Activated CD4-positive, alpha-beta T cell treated with anti-CD3 and anti-CD28 coated beads for 36 hours (primary cell): Measurements from ENCODE around the gene RNF130. TPM values are rescaled to one million over a fixed set of nuclear protein-coding genes. Genes with fewer than 3 reads are reported as not detected.
A peak's percentile ranks its signal among the peaks of the same experiment; 100 is the strongest.
"Not testable (repeated sequence)": the region's sequence is repeated elsewhere in the genome, so short reads cannot be mapped to it uniquely, and the experiment has no call there.

Experiments used
- ATAC-seq: fragments of 200-7000 bp; cut with Tn5 transposase; one replicate; pipeline ENCODE4 v1.10.0; 2021; ENCODE audit warnings: mild to moderate bottlenecking, moderate library complexity
- CTCF ChIA-PET: fragments of 350-600 bp; sonication (Branson Sonifier 250); formaldehyde crosslinking; loops from one replicate; lab custom pipeline; 2021; ENCODE audit warnings: antibody characterized with exemption; lab: Charles Lee
- POLR2A ChIA-PET: fragments of 350-600 bp; sonication (Branson Sonifier 250); formaldehyde crosslinking; loops from one replicate; lab custom pipeline; 2021; ENCODE audit warnings: antibody characterized with exemption, inconsistent platforms; lab: Charles Lee
- DNase-seq: peaks from one replicate; pipeline ENCODE4 v3.0.0-alpha.2; 2020
- H3K27ac Mint-ChIP-seq: one replicate; pipeline ENCODE4 v1.8.0; 2021; ENCODE audit warnings: mixed read lengths
- H3K27me3 Mint-ChIP-seq: one replicate; pipeline ENCODE4 v1.8.0; 2021; ENCODE audit warnings: mixed read lengths
- H3K36me3 Mint-ChIP-seq: one replicate; pipeline ENCODE4 v1.8.0; 2021; ENCODE audit warnings: low read depth, mixed read lengths
- H3K4me1 Mint-ChIP-seq: one replicate; pipeline ENCODE4 v1.8.0; 2021; ENCODE audit warnings: mixed read lengths
- H3K4me3 Mint-ChIP-seq: one replicate; pipeline ENCODE4 v1.8.0; 2021; ENCODE audit warnings: mild to moderate bottlenecking, moderate library complexity, mixed read lengths
- H3K9me3 Mint-ChIP-seq: one replicate; pipeline ENCODE4 v1.8.0; 2021; ENCODE audit warnings: low read depth, mixed read lengths
- intact Hi-C, 2 experiments: fragments of 100-400 bp; cut with DNase I in 1 of 2; cut with micrococcal nuclease in 1 of 2; formaldehyde crosslinking; loops; one replicate each; pipeline versions ENCODE4 v1.14.2 to v1.15.1; 2022 to 2024; cut with DNase I, micrococcal nuclease
- total RNA-seq, 2 experiments: library from RNA; stranded (reverse); gene quantifications; one replicate each; pipeline ENCODE4 v1.2.3, GENCODE V29; 2021

The RNF130 gene
- total RNA-seq, 2 experiments from 2014 or later = 10.3 to 13.3 TPM

DNA sequence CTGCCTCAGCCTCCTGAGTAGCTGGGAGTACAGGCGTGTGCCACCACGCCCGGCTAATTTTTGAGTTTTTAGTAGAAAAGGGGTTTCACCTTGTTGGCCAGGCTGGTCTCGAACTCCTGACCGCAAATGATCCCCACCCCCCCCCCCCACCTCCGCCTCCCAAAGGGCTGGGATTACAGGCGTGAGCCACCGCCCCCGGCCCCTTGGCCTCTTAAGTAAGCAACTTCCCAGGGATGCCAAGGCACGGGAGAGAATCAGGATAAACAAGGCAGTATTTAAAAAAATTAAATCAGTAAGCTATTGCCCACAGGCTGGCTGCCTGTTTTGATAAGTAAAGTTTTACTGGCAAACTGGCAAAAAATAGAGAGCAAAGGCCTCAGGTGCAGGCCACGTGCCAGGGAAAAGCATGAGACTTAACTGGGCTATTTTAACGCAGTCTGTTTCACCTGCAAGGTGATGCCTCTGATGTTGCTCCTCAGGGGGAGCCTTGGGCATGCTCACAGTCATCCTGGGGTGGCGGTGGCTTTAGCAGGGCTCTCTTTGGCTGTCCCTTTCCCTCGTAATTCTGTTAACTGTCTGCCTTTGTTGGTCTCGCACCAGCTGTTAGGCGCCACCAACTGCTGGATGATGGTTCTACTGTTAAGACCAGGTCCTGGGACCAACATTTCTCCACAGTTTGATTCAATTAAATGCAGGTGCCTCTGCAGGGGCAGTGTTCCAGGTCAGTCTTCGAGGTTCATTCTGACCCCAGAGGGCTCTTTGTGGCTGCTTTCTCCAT is 19.4 kb upstream of the RNF130 start:
- Mint-ChIP-seq H3K9me3 (no peaks in the 10 kb centered on the region), H3K36me3 (no peaks in the 10 kb centered on the region), H3K27ac (peak overlapping the region; percentile 29), H3K4me3 (peak overlapping the region; percentile 74), H3K27me3 (no peaks in the 10 kb centered on the region), H3K4me1 (peaks cover 19% of the 10 kb centered on the region)
- intact Hi-C loops = loop anchor here (1.0 to 5.0 kb wide), 6 partner anchors 20 to 328 kb away; partner anchors contain the start of genes MRNIP (in 1 of the 2) and RNF130 (in 1 of the 2)
- DNase-seq (peak; percentile 52), ATAC-seq (peak; percentile 52)
- POLR2A ChIA-PET = no interaction called here
- CTCF ChIA-PET = interaction anchor here (0.7 to 1.7 kb wide), 10 partner anchors 9 to 327 kb away, joined by 3 to 5 read pairs (median 3); no protein-coding TSS in a partner anchor

DNA sequence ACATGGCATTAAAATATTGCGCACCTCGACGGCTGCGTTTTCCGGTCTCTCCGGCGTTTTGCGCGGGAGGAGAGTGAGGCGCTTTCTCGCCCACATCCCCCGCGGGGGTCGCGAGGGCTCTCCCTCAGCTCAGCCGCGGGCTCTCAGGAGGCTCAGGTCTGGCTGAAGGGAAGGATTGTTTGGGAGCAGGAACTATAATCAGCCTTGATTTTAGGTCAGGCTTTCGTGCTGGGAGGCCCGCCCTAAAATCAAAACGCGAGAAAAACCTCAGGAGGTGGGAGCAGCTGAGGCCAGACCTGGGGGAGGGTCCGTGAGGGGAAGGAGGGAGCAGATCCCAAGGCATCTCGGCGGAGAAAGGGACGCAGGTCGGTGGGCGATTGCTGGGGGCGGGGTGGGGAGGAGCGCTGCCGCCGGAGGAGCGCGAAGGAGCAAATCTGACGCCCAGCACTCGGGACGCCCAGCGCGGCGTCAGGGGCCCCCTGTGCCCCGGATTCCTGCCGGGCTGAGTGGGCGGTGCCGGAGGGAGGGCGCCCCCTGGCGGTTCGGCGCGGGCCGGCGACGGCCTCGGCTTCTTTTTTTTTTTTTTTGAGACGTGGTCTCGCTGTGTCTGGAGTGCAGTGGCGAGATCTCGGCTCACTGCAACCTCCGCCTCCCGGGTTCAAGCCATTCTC is 18.7 kb upstream of the RNF130 start:
- Mint-ChIP-seq H3K4me1 (peaks cover 24% of the 10 kb centered on the region), H3K27ac (peak overlapping the region; percentile 67), H3K27me3 (no peaks in the 10 kb centered on the region), H3K36me3 (no peaks in the 10 kb centered on the region), H3K4me3 (peak overlapping the region; percentile 74), H3K9me3 (no peaks in the 10 kb centered on the region)
- intact Hi-C loops = loop anchor here (1.0 to 5.0 kb wide), 6 partner anchors 19 to 327 kb away; partner anchors contain the start of genes MRNIP (in 1 of the 2) and RNF130 (in 1 of the 2)
- ChIA-PET POLR2A (no interaction called here), CTCF (interaction anchor here (0.6 to 1.7 kb wide), 7 partner anchors 9 to 296 kb away, joined by 3 to 5 read pairs (median 3); no protein-coding TSS in a partner anchor)
- ATAC-seq = peak; percentile 85
- DNase-seq = peak; percentile 89

DNA sequence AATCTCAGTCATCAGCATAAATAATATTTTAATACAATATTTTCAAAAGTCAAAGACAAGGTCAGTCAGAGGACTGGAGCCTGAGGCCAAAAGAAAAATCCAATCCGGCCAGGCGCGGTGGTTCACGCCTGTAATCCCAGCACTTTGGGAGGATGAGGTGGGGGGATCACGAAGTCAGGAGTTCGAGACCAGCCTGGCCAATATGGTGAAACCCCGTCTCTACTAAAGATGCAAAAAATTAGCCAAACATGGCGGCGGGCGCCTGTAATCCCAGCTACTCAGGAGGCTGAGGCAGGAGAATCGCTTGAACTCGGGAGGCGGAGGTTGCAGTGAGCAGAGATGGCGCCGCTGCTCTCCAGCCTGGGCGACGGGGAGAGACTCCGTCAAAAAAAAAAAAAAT is 18.1 kb upstream of the RNF130 start:
- peak overlapping the region; percentile 74 for H3K4me3 Mint-ChIP-seq
- ATAC-seq, H3K36me3 Mint-ChIP-seq, POLR2A ChIA-PET, DNase-seq, H3K27me3 Mint-ChIP-seq, H3K9me3 Mint-ChIP-seq, H3K27ac Mint-ChIP-seq: not testable (repeated sequence)
- H3K4me1 Mint-ChIP-seq = peaks cover 24% of the 10 kb centered on the region
- CTCF ChIA-PET = interaction anchor here (0.6 to 1.6 kb wide), 4 partner anchors 8 to 100 kb away, joined by 3 to 5 read pairs (median 3); no protein-coding TSS in a partner anchor
- intact Hi-C loops = loop anchor here (1.0 to 5.0 kb wide), 6 partner anchors 18 to 326 kb away; partner anchors contain the start of genes MRNIP (in 1 of the 2) and RNF130 (in 1 of the 2)

DNA sequence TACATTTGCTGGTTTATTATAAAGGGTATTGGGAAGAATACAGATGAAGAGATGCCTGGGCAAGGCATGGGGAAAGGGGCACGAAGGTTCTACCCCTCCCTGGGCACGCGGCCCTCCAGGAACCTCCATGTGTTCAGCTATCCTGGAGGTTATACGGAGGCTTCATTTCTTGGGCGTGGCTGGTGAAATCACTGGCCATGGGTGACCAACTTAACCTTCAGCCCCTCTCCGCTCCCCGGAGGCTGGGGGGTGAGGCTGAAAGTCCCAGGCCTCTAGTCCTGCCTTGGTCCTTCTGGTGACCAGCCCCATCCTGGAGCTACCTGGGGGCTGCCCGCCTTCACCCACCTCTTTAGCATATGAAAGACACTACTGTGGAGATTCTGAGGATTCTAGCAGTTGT is 17.0 kb upstream of the RNF130 start:
- POLR2A ChIA-PET = no interaction called here
- H3K36me3 Mint-ChIP-seq = no peaks in the 10 kb centered on the region
- intact Hi-C loops = no loop called here

DNA sequence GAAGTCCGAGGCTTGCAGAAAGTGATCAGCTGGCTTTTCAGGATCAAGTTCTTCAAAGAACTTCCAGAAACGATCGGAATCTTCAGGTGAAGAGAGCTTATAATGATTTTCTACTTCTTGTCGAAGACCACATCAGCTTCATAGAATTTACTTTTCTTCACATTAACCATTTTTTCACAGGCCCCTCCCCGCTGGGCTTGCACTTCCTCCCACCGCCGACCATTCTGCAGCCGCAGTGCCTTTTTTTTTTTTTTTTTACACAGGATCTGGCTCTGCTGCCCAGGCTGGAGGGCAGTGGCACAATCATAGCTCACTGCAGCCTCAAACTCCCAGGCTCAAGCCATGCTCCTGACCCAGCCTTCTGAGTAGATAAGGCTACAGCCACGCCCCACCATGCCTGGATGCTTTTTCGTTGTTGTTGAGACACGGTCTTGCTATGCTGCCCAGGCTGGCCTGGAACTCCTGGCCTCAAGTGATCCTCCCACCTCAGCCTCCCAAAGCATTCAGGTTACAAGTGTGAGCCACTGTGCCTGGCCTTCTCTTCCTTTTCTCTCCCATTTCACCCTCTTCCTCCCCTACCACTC is 15.3 kb upstream of the RNF130 start:
- Mint-ChIP-seq H3K4me3 (no peak overlapping the region), H3K4me1 (peaks cover 24% of the 10 kb centered on the region), H3K9me3 (no peaks in the 10 kb centered on the region), H3K36me3 (no peaks in the 10 kb centered on the region), H3K27me3 (peaks cover 4% of the 10 kb centered on the region), H3K27ac (no peak overlapping the region)
- DNase-seq (no peak), ATAC-seq (no peak)
- POLR2A ChIA-PET = interaction anchor here (0.6 kb wide), 1 partner anchor 149 kb away, joined by 3 read pairs; no protein-coding TSS in a partner anchor
- intact Hi-C loops = no loop called here
- CTCF ChIA-PET = interaction anchor here (0.7 kb wide), 1 partner anchor 10 kb away, joined by 3 read pairs; no protein-coding TSS in a partner anchor

More for the DNA sequence above, 17.0 kb upstream of the RNF130 start:
- no peak for ATAC-seq
- CTCF ChIA-PET = interaction anchor here (1.4 kb wide), 1 partner anchor 8 kb away, joined by 4 read pairs; no protein-coding TSS in a partner anchor
- DNase-seq = no peak
- no peaks in the 10 kb centered on the region for H3K27me3 Mint-ChIP-seq
- no peak overlapping the region for H3K4me3 Mint-ChIP-seq
- H3K4me1 Mint-ChIP-seq = peaks cover 24% of the 10 kb centered on the region
- H3K9me3 Mint-ChIP-seq = no peaks in the 10 kb centered on the region
- H3K27ac Mint-ChIP-seq = no peak overlapping the region

DNA sequence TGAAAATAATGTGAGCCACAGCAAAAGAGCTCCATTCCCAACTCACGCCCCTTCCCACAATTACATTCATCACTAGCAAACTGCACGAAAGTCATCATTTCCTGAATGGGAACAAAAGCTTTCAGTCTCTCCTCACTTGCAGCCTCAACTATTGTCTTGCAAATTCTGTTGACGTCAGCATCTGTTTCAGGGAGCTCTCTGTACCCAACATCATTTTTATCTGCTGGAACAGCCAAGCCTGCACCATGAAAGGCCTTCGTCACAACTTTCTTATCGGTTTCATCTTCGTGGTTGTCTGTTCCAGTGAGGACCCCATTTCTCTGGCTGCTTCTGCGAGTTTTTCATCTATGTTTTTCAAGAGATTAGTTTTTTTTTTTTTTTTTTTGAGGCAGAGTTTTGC is 14.3 kb upstream of the RNF130 start:
- CTCF ChIA-PET = no interaction called here
- H3K27ac Mint-ChIP-seq = peak overlapping the region; percentile 25
- peak; percentile 47 for ATAC-seq
- H3K36me3 Mint-ChIP-seq = no peaks in the 10 kb centered on the region
- intact Hi-C loops = no loop called here
- H3K9me3 Mint-ChIP-seq = no peaks in the 10 kb centered on the region
- POLR2A ChIA-PET = interaction anchor here (0.6 to 0.7 kb wide), 3 partner anchors 31 to 1880 kb away, joined by 3 to 6 read pairs (median 3); no protein-coding TSS in a partner anchor
- peak; percentile 25 for DNase-seq
- H3K4me1 Mint-ChIP-seq = peaks cover 22% of the 10 kb centered on the region
- peaks cover 13% of the 10 kb centered on the region for H3K27me3 Mint-ChIP-seq
- no peak overlapping the region for H3K4me3 Mint-ChIP-seq

DNA sequence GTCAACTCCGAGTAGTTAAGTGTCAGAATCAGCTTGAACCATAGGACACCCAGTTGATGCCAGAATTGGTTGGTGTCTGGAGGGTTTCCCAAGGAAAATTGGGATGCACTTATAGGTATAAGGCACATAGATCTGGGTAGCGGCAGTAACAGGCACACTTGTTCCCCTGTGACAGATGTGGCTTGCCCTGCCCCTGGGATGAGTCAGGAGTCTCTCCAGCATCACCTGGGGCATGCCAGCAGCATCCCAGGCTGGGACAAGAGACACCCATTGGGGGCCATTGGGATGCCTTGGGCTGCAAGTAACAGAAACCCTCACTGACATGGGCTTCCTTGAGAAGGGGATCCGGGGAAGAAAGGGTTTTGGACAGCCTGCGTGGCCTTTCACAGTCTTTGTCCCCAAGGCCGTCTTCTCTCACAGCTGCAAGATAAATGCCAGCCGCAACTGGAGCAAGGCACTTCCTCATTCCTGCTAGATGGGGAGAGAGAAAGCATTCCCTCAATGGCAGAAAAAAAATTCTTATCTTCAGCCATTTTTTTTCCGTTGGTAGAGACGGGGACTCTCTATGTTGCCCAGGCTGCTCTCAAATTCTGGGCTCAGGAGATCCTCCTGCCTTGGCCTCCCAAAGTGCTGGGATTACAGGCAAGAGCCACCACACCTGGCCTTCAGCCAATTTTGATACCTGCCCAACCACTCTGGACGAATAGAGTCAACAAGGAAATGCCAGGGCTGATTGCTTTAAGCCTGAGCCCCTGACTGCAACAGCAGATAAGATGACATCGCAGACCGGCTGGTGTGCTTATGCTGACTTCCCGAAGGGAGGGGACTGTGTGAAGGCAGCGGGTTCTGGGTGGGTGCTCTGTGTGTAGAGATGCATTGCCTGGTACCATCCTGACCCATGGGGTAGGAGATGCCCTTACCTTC is 13.3 kb upstream of the RNF130 start:
- Mint-ChIP-seq H3K4me1 (peaks cover 23% of the 10 kb centered on the region), H3K4me3 (no peak overlapping the region), H3K27ac (no peak overlapping the region), H3K9me3 (no peaks in the 10 kb centered on the region), H3K36me3 (no peaks in the 10 kb centered on the region), H3K27me3 (peaks cover 20% of the 10 kb centered on the region)
- ChIA-PET CTCF (no interaction called here), POLR2A (no interaction called here)
- intact Hi-C loops = no loop called here
- DNase-seq (no peak), ATAC-seq (no peak)

DNA sequence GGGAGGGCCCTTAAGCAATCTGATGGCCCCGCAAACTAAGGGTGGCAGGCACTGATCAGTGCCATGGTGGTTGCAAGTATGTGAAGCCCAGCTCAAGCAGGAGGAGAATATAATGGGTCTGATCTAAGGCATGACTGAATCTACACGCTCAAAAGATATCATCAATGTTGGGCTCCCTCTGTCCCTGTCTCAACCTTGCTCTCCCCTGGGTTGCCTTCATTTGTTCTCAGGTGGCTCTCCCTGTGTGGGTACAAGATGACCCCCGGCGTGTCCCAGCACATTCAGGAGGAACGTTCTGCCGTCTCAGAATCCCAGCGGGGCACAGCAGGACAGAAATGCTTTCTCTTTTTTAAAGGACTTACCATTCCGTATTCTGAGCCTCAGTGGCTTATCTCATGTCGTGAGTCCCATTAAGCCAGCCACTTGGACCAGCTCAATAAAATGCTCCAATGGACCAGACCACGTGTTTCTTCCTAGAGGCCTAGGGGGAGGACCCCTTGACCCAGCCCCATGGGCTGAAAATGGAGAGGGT is 12.0 kb upstream of the RNF130 start:
- H3K4me1 Mint-ChIP-seq = peaks cover 23% of the 10 kb centered on the region
- H3K27me3 Mint-ChIP-seq = peaks cover 21% of the 10 kb centered on the region
- H3K36me3 Mint-ChIP-seq = no peaks in the 10 kb centered on the region
- no peak overlapping the region for H3K4me3 Mint-ChIP-seq
- H3K27ac Mint-ChIP-seq = no peak overlapping the region
- H3K9me3 Mint-ChIP-seq = no peaks in the 10 kb centered on the region
- intact Hi-C loops = no loop called here
- DNase-seq = no peak
- no peak for ATAC-seq
- POLR2A ChIA-PET = no interaction called here
- CTCF ChIA-PET = no interaction called here

DNA sequence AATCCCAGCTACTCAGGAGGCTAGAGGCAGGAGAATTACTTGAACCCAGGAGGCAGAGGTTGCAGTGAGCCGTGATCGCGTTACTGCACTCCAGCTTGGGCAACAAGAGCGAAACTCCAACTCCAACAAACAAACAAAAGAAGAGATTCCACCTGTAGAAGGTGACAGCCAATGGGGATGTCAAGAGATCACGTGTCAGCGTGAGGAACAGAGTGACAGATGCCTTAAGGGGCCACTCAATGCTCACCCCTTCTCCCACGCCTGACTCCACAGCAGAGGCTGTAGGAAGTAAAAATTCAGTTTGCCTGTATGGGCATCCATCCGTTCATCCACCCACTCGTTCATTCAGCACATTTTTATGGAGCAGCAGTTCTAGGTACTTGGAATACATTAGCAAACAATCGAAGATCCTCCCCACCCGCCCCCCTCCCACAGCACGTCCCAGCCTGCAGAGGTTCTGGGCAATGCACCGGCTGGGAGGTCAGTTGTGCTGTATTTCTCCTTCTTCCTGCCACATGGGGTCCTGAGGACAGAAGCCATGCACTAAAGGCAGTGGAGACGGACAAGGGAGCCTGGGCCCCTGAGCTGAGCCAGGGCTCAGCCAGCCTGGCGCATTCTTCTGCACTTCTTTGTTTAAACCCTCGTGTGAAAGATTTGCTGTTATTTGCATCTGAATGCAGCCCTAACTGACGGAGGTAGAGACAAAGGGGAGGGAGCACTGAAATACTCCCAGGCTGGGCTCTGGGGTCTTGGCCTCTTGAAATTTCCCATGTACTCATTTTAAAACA is 11.3 kb upstream of the RNF130 start:
- Mint-ChIP-seq H3K4me3 (no peak overlapping the region), H3K27ac (no peak overlapping the region), H3K36me3 (no peaks in the 10 kb centered on the region), H3K9me3 (no peaks in the 10 kb centered on the region), H3K4me1 (peaks cover 23% of the 10 kb centered on the region), H3K27me3 (peaks cover 23% of the 10 kb centered on the region)
- intact Hi-C loops = no loop called here
- ATAC-seq = no peak
- CTCF ChIA-PET = no interaction called here
- DNase-seq = no peak
- POLR2A ChIA-PET = no interaction called here

DNA sequence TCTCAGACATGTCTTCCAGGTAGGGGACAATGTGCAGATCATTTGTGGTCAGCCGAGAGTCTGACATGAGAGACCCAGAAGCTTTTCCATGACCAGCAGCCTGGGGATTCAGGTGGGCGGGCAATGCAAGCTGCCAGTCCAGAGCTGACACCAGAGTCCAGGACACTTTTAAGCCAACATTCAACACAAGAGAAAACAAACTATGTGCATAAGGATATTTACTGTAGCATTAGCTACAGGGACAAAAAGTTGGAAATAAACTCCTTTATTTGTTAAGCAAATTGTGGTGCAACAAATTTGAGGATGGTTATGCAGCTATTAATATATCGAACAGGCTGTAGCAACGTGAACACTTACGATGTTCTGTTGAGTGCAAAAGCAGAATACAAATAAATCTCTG is 9.9 kb upstream of the RNF130 start:
- no peak for ATAC-seq
- ChIA-PET CTCF (interaction anchor here (1.1 kb wide), 1 partner anchor 8 kb away, joined by 3 read pairs; no protein-coding TSS in a partner anchor), POLR2A (no interaction called here)

More for the DNA sequence above, 9.9 kb upstream of the RNF130 start:
- peaks cover 15% of the 10 kb centered on the region for H3K4me1 Mint-ChIP-seq
- H3K27ac Mint-ChIP-seq = no peak overlapping the region
- H3K4me3 Mint-ChIP-seq = no peak overlapping the region
- H3K36me3 Mint-ChIP-seq = no peaks in the 10 kb centered on the region
- no peaks in the 10 kb centered on the region for H3K9me3 Mint-ChIP-seq
- no peak for DNase-seq
- intact Hi-C loops = no loop called here
- H3K27me3 Mint-ChIP-seq = peaks cover 23% of the 10 kb centered on the region
